ENCODE results near the gene EXOC3L1.

DNA sequence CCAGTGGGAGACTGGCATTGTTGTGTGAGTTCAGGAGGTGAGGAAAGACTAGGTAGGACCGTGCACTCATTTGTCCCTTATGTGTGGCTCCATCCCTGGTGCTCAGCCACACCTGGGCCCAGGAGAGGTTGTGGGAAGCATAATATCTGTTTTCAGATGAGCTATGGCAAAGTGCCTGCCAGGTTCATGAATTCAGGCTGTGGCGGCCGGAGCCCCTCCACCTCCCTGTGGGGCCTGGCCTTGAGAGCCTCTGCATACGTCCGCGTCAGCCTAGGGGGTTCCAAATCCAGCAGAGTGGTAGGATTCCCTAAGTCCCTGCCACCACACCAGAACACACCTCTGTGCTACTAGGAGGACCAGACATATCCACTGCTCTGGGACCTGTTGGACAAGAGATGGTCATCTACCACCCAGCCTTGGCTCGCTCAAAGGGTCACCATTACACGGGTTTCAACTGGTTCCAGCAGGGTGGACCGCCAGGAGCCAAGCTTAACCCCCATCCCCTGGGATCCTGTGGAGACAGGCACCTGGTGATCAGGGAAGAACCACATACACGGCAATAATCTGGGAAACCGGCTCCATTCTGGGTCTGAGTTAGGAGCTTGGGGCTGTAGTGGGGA is 41.2 kb downstream of the EXOC3L1 start:
- TF ChIP-seq, protein P1, sequence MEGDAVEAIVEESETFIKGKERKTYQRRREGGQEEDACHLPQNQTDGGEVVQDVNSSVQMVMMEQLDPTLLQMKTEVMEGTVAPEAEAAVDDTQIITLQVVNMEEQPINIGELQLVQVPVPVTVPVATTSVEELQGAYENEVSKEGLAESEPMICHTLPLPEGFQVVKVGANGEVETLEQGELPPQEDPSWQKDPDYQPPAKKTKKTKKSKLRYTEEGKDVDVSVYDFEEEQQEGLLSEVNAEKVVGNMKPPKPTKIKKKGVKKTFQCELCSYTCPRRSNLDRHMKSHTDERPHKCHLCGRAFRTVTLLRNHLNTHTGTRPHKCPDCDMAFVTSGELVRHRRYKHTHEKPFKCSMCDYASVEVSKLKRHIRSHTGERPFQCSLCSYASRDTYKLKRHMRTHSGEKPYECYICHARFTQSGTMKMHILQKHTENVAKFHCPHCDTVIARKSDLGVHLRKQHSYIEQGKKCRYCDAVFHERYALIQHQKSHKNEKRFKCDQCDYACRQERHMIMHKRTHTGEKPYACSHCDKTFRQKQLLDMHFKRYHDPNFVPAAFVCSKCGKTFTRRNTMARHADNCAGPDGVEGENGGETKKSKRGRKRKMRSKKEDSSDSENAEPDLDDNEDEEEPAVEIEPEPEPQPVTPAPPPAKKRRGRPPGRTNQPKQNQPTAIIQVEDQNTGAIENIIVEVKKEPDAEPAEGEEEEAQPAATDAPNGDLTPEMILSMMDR (IDR thresholded peaks at IDR 0.05): no peak
- TF ChIP-seq POLR2A (IDR thresholded peaks at IDR 0.05): no peak
